Bone marrow (tissue), 2 donors: ENCODE data around the gene CARMIL1.
"Not testable (repeated sequence)": the region's sequence is repeated elsewhere in the genome, so short reads cannot be mapped to it uniquely, and the experiment has no call there.

Experiments used
- DNase-seq, 2 donors: peaks; one replicate each; lab custom pipeline; 2025; lab: John Stamatoyannopoulos, UW

CARMIL1 gene

GRCh38 chr6:25411316-25411950 lies 132.3 kb downstream of the CARMIL1 start:
- no peak for DNase-seq

GRCh38 chr6:25413207-25413905 lies 134.2 kb downstream of the CARMIL1 start:
- no peak for DNase-seq

DNA sequence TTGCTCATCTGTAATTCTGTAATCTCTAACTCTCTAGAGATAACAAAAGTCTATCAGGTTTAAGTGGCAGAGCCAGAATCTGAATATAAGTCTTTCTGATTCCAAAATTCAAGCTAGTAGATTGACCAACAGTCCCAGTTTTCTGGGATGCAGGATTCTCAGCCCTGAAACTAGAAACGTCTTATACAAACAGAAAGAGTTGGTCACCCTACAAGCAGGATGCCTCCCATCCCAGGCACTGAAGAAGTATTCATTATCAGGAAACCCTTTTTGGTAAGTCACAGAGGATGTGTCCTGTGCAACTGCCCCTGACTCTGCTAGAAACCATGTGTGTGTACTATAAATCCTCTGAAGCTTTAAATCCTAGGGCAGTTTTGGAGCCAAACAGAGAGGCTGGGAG lies 135.0 kb downstream of the CARMIL1 start:
- no peak for DNase-seq

DNA sequence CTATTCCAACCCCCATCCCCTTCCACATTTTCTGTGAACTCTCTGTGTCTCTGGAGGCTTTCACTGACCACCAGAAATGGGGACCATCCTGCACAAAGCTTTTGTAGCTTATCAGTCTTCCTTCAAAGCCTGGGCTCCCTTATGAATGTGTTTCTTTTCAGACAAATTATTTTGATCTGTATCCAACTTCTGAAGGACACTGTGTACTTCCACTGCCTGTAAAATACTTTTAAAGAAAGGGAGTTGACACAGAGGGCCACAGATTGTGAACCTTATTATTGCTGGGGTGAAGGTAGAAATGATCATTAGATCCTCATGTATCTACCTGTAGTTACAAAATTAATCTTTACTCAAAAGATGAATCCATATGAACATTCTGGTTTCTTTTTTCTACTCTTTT lies 135.6 kb downstream of the CARMIL1 start:
- no peak for DNase-seq

DNA sequence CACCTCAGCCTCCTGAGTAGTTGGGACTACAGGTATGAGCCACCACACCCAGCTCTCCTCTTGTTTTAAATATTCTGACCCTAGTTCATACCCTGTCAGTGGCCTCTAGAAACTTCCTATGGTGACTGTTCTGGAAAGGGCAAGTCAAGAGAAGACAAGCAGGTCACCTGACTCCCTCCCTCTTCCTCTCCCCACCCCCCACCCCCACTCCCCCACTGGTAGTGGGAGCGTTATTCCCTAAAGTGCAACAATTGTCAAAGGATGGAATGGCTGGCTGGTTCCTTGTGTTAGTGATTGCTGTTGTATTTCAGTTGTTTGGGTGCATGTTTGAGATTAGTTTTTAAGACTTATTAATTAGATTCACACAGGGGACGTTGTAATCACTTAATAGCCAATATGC lies 136.1 kb downstream of the CARMIL1 start:
- no peak for DNase-seq

- DNase-seq, result no peak
Measured at GRCh38 chr6:25415701-25416100, 136.5 kb downstream of the CARMIL1 start.

GRCh38 chr6:25417046-25417605 lies 138.0 kb downstream of the CARMIL1 start:
- DNase-seq, result no peak

DNA sequence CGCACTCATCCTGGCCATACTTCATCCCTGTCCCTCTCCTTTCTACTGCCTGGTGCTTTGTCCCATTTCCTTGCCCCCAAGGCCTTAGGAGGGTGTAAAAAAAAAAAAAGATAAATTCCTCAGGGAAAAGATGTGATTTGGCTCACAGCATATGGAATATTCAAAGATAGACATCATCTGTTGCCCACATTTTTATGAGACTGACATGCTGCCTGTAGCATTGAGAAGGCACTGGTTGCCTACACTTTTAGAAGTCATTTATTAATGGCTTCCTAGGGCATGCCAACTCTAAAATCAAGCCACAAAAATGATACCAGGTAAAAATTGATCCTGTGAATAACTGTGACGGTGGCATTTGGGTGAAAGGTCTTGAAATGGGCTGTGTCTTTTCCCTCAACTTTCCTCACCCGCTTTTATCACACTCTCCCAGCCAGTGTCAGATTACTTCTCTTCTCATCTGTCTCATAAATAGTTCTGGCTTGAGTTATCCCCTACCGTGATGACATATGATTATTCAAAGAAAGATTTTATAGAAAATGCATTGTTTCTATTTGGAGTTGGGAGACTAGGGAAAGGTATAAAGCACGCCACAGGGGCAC lies 139.4 kb downstream of the CARMIL1 start:
- DNase-seq, result no peak

DNA sequence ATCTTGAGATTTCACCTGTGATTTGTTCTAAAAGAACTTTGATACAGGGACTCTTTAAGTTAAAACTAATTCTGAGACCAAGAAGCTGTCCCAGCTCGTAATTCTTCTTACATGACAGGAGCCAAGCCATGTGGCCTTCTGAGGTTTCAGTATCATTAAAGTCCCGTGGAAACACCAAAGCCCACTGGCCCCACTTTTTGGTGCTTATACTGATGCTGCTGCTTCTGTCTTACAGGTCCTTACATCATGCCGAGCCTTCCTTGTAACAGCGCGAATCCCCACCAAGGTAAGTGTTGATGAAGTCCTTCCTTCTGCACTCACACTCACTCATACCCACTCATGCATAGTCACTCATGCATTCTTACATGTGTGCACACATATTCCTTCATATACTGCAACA lies 140.7 kb downstream of the CARMIL1 start:
- no peak for DNase-seq

DNA sequence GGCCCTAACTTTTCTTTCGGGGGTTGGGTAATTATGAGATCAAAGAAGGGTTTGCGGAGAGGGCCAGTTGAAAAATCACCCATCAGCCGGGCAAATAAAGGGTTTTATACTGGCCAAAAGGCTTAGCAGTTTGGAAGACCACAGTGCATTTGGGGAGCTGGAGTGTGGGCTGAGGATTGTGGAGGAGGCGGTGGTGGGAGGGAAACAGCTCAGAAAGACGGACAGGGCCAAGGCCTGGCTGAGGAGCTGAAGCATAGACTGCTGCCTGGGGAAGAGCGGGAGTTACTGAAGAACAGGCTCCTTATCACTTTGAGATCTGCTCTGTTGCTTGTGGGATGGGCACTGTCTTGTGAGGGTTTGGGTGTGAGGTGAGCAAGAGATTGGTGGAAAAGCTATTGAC lies 144.2 kb downstream of the CARMIL1 start:
- no peak for DNase-seq

DNA sequence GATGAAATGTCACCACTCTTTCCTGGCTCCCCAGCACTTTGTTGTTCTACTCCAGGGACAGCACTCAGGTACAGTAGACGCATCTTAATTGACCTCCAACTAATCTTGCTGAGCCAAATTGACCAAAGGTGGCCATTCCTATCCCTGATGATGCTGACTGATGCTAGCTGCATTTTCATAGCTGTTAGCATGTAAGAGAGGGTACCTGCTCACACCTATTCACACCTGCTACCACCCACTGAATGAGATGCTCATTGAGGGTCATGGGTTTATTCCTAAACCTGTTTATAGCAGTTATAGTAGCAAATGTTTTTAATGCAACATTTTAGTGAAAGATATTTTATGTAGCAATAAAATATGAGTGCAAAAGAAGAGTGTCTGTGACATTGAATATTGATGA lies 145.1 kb downstream of the CARMIL1 start:
- no peak for DNase-seq

DNA sequence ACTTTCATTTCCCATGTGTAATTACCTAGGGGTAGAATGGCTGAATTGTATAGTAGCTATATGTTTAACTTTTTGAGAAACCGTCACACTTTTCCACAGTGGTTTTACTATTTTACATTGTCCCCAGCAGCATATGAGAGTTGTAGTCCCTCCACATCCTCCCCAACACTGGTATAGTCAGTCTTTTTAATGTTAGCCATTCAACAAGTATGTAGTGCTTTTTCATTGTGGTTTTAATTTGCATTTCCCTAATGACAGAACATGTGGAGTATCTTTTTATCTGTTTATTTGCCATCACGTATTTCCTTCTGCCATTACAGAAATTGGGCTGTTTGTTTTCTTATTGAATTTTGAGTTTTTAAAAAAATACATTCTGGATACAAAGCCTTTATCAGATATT lies 148.4 kb downstream of the CARMIL1 start:
- DNase-seq, result no peak

DNA sequence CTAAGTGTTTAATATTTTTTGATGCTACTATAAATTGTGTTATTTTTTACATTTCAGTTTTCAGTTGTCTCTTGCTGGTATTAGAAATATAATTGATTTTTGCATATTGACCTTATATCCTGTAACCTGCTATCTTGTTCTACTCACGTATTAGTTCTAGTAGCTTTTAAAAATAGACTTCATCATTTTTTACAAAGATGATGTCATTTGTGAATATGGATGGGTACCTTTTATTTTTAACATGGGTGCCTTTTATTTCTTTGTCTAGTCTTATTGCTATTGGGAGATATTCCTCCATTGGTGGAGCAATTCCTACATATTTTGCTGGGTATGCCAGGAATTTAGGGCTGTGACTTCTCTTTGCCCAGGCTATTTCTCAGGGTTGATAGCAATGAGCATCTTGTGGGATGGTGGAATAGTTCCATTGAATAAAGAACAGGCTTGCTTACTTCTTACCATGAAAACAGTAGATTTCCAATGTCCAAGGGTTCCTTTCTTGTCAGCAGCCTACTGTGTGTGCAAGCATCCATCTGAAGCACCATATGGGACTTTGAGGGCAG lies 149.7 kb downstream of the CARMIL1 start:
- no peak for DNase-seq

DNA sequence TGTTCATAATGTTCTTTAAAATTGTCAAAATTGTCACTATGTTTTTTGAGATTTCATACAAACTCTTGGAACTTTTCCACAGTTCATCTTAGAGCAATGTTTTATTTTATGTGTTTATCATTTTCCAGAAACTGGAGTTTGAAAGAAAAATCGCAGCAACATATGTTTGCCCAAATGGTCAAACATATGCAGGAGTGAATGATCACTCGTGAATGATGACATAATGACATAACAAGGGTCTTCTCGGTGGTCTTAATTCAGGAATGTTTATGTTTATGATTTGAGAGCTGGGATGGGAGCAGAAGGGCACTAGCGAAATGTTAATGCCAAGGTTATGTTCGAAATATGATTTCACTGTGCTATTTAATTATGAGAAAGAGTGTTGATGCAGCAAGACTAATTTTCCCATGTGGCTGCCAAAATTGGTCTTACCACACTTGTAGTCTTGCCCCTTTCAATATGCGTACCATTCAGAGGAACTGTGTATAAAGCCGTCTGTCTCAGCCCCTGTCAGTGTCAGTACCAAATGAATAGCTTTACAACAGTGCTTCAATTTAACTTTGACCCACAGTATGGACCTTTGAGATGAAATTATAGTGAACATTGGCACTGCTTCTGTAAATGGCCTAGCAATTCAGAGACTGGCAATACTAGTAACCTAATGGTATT lies 152.3 kb downstream of the CARMIL1 start:
- no peak for DNase-seq

- peak in 1 of 2 donors; percentile 64 for DNase-seq
Measured at GRCh38 chr6:25431975-25432307, 152.8 kb downstream of the CARMIL1 start.

DNA sequence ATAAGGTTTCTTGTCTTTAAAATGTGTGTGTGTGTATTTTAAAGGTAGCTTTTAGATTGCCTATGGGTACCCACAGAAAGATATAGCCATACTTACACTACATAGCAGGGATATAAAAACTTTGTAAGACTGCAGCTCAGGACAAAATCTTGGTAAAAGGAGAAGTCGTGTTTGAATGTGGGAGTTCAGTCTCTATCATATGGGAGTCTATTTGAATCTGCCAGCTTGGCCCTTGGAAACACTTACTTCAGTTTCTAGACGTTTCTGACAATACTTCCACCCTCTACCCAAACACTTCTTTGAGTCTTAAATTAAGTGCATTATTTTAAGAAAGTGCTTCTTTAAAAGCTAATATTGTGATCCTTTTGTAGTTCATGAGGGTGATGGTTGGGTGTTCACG lies 155.7 kb downstream of the CARMIL1 start:
- DNase-seq, result no peak

GRCh38 chr6:25435416-25435985 lies 156.3 kb downstream of the CARMIL1 start:
- peak in 1 of 2 donors; percentile 18 for DNase-seq

DNA sequence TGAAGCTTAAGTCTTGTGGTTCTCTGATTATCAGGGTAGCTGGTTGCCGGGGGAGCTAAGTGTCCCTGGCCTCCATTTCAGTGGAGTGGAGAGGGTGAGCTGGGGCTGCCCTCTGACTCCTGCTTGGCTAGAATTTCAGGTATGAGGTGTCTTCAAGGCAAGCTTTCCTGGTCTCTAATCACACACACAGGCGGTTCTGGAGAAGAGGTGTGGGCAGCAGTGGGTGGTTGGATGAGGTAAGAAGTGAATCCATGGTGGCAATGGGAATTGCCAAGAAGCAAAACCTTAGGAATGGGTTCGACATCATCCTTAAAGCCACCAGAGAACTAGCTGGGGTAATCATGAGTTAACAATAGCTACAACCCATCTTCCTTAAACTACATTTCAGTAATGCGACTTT lies 157.6 kb downstream of the CARMIL1 start:
- no peak for DNase-seq

- DNase-seq, result no peak
Measured at GRCh38 chr6:25439368-25439767, 160.2 kb downstream of the CARMIL1 start.

DNA sequence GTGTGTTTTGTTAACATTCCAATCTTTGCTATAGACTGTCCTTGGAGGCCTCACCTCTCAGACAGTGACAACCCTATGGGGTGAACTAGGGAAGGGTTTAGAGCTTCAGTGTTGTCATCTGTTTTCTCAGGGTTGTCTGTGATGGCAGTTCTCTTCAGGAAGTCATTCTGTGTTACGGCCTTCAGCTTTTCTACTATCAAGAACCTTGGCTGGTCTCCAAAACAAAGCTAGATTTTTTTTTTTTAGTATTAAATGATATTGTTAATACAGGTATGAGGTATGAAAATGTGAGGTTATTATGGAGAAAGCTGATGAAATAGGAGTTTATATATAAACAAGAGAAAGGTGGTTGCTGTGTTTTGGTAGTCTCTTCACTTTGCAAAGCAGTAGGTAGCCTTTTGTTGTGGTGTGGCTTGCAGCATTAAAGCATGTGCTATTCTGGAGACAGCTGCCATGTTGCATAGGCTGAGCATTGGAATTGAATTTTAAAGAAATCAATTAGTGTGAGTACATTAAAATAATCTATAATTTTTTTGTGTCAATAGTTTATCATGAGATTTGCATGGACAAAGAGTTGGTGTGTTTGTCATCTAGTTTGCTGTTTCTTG lies 162.6 kb downstream of the CARMIL1 start:
- DNase-seq, result peak in 1 of 2 donors; percentile 35

DNA sequence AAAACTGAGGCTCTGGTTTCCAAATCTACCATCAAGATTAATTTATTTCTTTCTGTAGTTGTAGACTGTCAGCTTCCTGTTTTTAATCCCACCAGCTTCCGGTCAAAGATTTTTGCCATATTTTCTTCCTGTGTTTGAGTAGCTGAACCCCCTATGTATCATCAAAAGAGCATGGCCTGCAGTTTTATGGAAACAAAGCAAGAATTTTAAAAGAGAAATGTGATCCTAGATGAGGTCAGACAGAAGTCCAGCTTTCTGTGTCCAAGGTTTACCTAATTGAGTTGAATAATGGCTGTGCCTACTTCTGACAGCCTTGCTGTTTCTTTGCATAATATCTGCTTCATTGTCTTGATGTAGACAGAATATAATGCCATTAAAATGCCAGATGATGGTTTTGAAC lies 163.7 kb downstream of the CARMIL1 start:
- DNase-seq, result no peak

GRCh38 chr6:25444521-25444920 lies 165.3 kb downstream of the CARMIL1 start:
- not testable (repeated sequence) for DNase-seq
